ENCODE measurements around the gene USP49.

USP49 gene

DNA sequence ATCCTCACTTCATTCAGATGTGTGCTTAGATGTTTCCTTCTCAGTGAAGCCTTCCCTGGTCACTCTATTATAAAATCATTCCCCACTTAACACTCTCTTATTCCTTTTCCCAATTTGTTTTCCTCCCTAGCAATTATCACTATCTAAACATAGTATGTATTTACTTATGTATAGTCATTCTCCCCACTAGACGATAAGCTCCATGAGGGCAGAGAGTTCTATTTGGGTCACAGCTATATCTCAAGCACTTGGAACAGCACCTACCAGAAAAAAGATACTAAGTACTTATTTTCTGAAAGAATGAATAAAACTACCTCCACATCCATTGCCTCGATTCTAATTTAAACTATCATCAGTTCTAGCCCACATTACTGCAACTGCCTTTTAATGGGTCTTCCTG, 36.5 kb downstream of the USP49 start:
- no peaks in the 10 kb centered on the region for H3K9me3 ChIP-seq (ENCODE audit: low read length)
- H3K27me3 ChIP-seq (ENCODE audit: control insufficient read depth in 1 of 2, insufficient read depth in 2 of 2, low read length in 2 of 2): no peaks in the 10 kb centered on the region
- H3K4me1 ChIP-seq (ENCODE audit: insufficient read depth, low read length): no peaks in the 10 kb centered on the region
- H3K27ac ChIP-seq (ENCODE audit: low read depth, low read length): no peak overlapping the region
- no peak overlapping the region for H3K4me3 ChIP-seq (ENCODE audit: low read depth in 1 of 2, low read length in 2 of 2)
- no peak overlapping the region for H3K9ac ChIP-seq (ENCODE audit: low read length)
- H3K36me3 ChIP-seq (ENCODE audit: insufficient read depth, low read length): no peaks in the 10 kb centered on the region

DNA sequence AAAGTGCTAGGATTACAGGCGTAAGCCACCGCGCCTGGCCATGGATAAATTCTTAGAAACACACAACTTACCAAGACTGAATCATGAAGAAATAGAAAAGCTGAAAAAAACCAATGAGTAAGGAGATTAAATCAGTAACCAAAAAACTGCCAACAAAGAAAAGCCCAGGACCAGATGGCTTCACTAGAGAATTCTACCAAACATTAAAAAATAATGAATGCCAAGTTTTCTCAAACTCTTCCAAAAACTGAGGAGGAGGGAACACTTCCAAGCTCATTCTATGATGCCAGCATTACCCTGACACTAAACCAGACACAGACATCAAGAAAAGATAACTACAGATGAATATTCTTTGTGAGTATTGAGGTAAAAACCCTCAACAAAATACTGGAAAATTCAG, 44.3 kb downstream of the USP49 start:
- Histone ChIP-seq H3K4me3 (ENCODE audit: low read depth in 1 of 2, low read length in 2 of 2) (no peak overlapping the region), H3K4me1 (ENCODE audit: insufficient read depth, low read length) (peaks cover 3% of the 10 kb centered on the region), H3K9ac (ENCODE audit: low read length) (no peak overlapping the region), H3K9me3 (ENCODE audit: low read length) (no peaks in the 10 kb centered on the region), H3K36me3 (ENCODE audit: insufficient read depth, low read length) (no peaks in the 10 kb centered on the region), H3K27me3 (ENCODE audit: control insufficient read depth in 1 of 2, insufficient read depth in 2 of 2, low read length in 2 of 2) (no peaks in the 10 kb centered on the region), H3K27ac (ENCODE audit: low read depth, low read length) (no peak overlapping the region)

DNA sequence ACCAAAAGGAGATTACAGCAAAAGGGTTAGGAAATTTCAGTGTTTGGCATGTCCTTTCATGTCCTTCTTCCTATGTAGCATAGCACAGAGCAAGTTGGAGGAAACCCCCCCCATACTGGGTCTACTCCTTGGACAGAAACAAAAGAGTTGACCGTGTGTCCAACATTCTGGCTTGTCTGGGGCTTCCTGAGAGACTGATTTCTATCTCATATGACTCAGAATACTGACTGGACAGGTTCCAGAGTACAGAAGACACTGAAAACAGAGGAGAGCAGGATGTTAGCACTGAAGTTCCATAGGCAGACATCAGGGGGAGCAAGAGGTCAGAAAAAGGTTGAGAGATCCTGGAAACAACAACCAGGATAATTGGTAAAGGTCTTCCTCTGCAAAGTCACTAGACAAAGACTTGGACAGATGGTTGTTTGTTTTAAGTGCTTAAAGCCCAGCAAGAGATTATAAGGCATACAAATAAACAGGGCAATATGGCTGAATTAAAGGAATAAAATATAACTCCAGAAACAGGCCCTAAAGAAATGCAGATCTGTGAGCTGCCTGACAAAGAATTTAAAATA, 48.4 kb downstream of the USP49 start:
- Histone ChIP-seq H3K27me3 (ENCODE audit: control insufficient read depth in 1 of 2, insufficient read depth in 2 of 2, low read length in 2 of 2) (no peaks in the 10 kb centered on the region), H3K4me3 (ENCODE audit: low read depth in 1 of 2, low read length in 2 of 2) (no peak overlapping the region), H3K9me3 (ENCODE audit: low read length) (no peaks in the 10 kb centered on the region), H3K27ac (ENCODE audit: low read depth, low read length) (peak overlapping the region; percentile 35), H3K9ac (ENCODE audit: low read length) (no peak overlapping the region), H3K4me1 (ENCODE audit: insufficient read depth, low read length) (peaks cover 3% of the 10 kb centered on the region), H3K36me3 (ENCODE audit: insufficient read depth, low read length) (no peaks in the 10 kb centered on the region)

DNA sequence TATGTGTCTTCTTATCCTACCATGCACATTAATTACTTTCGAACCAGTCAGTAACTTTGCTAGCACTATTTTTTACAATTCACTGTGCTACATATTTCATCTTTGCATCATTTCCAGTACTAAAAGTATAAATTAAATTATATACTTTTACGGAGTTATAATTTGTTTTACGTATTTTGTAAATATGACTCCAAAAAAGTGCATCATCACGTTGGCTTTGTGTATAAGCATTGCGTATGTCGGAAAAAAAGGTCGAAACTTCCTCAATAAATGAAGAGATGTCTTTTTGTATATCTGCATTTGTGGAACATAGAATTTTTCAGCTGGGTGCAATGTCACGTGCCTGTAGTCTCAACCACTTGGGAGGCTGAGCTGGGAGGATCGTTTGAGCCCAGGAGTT, 52.0 kb downstream of the USP49 start:
- H3K4me1 ChIP-seq (ENCODE audit: insufficient read depth, low read length): peaks cover 3% of the 10 kb centered on the region
- H3K4me3 ChIP-seq (ENCODE audit: low read depth in 1 of 2, low read length in 2 of 2): no peak overlapping the region
- H3K36me3 ChIP-seq (ENCODE audit: insufficient read depth, low read length): no peaks in the 10 kb centered on the region
- H3K27me3 ChIP-seq (ENCODE audit: control insufficient read depth in 1 of 2, insufficient read depth in 2 of 2, low read length in 2 of 2): no peaks in the 10 kb centered on the region
- no peaks in the 10 kb centered on the region for H3K9me3 ChIP-seq (ENCODE audit: low read length)
- no peak overlapping the region for H3K27ac ChIP-seq (ENCODE audit: low read depth, low read length)
- H3K9ac ChIP-seq (ENCODE audit: low read length): no peak overlapping the region

DNA sequence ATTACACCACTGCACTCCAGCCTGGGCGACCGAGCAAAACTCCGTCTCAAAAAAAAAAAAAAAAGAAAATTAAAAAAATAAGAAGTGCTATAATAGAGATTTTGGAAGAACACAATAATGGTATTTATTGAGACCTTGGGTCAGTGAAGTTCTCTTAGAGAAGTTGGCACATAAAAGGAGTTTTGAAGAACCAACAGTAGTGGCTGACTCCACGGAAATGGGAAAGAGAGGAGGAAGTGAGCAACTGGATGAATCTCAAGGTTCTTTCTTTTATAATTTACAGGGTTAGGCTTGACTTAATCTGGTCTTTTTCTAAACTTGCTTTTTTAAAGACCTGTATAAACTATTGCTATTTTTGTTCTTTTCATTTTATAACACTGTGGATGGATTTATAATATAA, 54.8 kb downstream of the USP49 start:
- Histone ChIP-seq H3K9me3 (ENCODE audit: low read length) (no peaks in the 10 kb centered on the region), H3K27me3 (ENCODE audit: control insufficient read depth in 1 of 2, insufficient read depth in 2 of 2, low read length in 2 of 2) (no peaks in the 10 kb centered on the region), H3K4me1 (ENCODE audit: insufficient read depth, low read length) (no peaks in the 10 kb centered on the region), H3K9ac (ENCODE audit: low read length) (no peak overlapping the region), H3K27ac (ENCODE audit: low read depth, low read length) (no peak overlapping the region), H3K36me3 (ENCODE audit: insufficient read depth, low read length) (no peaks in the 10 kb centered on the region), H3K4me3 (ENCODE audit: low read depth in 1 of 2, low read length in 2 of 2) (no peak overlapping the region)

DNA sequence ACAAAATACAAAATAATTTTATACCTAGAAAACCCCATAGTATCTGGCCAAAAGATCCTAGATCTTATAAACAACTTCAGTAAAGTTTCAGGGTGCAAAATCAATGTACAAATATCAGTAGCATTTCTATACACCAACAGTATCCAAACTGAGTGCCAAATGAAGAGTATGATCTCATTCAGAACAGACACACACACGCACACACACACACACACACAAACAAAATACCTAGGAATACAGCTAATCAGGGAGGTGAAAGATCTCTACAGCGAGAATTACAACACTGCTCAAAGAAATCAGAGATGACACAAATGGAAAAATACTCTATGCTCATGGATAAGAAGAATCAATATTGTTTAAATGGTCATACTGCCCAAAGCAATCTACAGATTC, 58.5 kb downstream of the USP49 start:
- Histone ChIP-seq H3K27me3 (ENCODE audit: control insufficient read depth in 1 of 2, insufficient read depth in 2 of 2, low read length in 2 of 2) (no peaks in the 10 kb centered on the region), H3K4me3 (ENCODE audit: low read depth in 1 of 2, low read length in 2 of 2) (no peak overlapping the region), H3K9ac (ENCODE audit: low read length) (no peak overlapping the region), H3K9me3 (ENCODE audit: low read length) (no peaks in the 10 kb centered on the region), H3K4me1 (ENCODE audit: insufficient read depth, low read length) (no peaks in the 10 kb centered on the region), H3K27ac (ENCODE audit: low read depth, low read length) (no peak overlapping the region), H3K36me3 (ENCODE audit: insufficient read depth, low read length) (no peaks in the 10 kb centered on the region)

DNA sequence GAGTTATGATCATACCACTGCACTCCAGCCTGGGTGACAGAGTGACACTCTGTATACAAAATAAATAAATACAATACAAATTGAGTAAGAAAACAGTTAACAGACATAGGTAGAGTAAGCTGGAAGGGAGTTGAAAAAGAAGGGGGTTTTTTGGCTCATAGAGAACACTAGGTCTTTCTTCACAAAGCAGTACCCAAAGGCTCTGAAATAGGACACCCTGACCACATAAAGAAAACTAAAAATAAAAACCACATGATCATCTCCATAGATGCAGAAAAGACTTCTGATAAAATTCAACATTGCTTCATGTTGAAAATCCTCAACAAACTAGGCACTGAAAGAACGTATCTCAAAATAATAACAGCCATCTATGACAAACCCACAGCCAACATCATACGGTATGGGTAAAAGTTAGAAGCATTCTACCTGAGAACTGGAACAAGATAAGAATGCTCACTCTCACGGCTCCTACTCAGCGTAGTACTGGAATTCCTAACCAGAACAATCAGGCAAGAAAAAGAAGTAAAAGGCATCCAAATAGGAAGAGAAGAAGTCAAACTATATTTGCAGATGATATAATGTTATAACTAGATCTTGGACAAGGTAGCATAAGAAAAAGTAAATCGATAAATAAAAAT, 59.0 kb downstream of the USP49 start:
- no peak overlapping the region for H3K9ac ChIP-seq (ENCODE audit: low read length)
- H3K4me1 ChIP-seq (ENCODE audit: insufficient read depth, low read length): no peaks in the 10 kb centered on the region
- H3K27me3 ChIP-seq (ENCODE audit: control insufficient read depth in 1 of 2, insufficient read depth in 2 of 2, low read length in 2 of 2): no peaks in the 10 kb centered on the region
- H3K9me3 ChIP-seq (ENCODE audit: low read length): no peaks in the 10 kb centered on the region
- H3K4me3 ChIP-seq (ENCODE audit: low read depth in 1 of 2, low read length in 2 of 2): no peak overlapping the region
- no peaks in the 10 kb centered on the region for H3K36me3 ChIP-seq (ENCODE audit: insufficient read depth, low read length)
- H3K27ac ChIP-seq (ENCODE audit: low read depth, low read length): no peak overlapping the region

DNA sequence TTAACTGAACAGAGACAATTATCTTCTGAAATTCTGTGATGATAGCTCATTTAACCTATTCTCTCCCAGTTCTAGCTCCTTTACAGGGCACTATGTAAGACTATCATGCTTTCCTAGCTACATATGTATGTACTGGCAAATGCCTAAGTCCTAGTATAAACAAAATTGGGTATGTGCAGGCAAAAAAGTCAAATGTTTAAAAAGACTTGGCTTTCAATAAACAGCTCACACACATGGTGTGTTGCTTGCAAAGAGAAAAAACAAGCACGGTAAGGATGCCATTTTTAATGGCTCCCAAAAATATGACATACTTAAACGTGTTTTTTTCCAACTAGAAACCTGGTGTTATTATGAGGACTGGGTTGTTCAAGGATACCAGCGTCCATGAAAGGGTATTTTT, 62.9 kb downstream of the USP49 start:
- Histone ChIP-seq H3K27ac (ENCODE audit: low read depth, low read length) (no peak overlapping the region), H3K27me3 (ENCODE audit: control insufficient read depth in 1 of 2, insufficient read depth in 2 of 2, low read length in 2 of 2) (no peaks in the 10 kb centered on the region), H3K36me3 (ENCODE audit: insufficient read depth, low read length) (no peaks in the 10 kb centered on the region), H3K4me3 (ENCODE audit: low read depth in 1 of 2, low read length in 2 of 2) (no peak overlapping the region), H3K9ac (ENCODE audit: low read length) (no peak overlapping the region), H3K4me1 (ENCODE audit: insufficient read depth, low read length) (no peaks in the 10 kb centered on the region), H3K9me3 (ENCODE audit: low read length) (no peaks in the 10 kb centered on the region)

DNA sequence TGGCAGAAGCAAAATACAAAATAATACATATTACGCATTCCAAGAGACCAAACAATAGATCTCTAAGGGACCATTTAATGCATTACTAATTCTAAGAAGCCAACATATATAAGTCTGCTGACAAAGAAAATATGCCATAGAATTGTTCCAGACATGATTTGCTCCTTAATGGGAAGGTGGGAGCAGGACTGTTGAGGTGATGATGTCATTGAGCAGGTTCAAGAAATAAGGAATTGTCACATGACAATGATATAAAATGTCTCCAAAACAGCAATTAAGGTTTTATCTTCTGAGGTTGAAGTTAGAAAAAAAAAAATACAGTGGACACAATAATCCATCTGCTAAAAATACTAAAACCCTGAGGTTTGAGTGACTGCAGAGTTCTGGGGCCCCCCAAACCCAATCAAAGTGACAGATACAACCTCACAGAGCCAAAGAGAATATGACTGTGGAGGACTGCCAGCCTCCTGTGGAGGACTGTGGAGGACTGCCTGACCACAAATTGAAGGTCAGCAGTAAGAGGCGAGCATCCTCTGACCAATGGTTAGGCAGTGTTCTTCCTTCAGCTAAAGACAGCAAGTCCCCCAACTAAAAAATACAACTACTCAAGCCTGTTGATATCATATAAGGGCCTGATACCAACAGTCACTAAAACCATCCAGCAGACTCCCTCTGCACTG, 68.7 kb downstream of the USP49 start:
- Histone ChIP-seq H3K9me3 (ENCODE audit: low read length) (no peaks in the 10 kb centered on the region), H3K4me3 (ENCODE audit: low read depth in 1 of 2, low read length in 2 of 2) (no peak overlapping the region), H3K27me3 (ENCODE audit: control insufficient read depth in 1 of 2, insufficient read depth in 2 of 2, low read length in 2 of 2) (no peaks in the 10 kb centered on the region), H3K36me3 (ENCODE audit: insufficient read depth, low read length) (no peaks in the 10 kb centered on the region), H3K9ac (ENCODE audit: low read length) (no peak overlapping the region), H3K27ac (ENCODE audit: low read depth, low read length) (no peak overlapping the region), H3K4me1 (ENCODE audit: insufficient read depth, low read length) (no peaks in the 10 kb centered on the region)

DNA sequence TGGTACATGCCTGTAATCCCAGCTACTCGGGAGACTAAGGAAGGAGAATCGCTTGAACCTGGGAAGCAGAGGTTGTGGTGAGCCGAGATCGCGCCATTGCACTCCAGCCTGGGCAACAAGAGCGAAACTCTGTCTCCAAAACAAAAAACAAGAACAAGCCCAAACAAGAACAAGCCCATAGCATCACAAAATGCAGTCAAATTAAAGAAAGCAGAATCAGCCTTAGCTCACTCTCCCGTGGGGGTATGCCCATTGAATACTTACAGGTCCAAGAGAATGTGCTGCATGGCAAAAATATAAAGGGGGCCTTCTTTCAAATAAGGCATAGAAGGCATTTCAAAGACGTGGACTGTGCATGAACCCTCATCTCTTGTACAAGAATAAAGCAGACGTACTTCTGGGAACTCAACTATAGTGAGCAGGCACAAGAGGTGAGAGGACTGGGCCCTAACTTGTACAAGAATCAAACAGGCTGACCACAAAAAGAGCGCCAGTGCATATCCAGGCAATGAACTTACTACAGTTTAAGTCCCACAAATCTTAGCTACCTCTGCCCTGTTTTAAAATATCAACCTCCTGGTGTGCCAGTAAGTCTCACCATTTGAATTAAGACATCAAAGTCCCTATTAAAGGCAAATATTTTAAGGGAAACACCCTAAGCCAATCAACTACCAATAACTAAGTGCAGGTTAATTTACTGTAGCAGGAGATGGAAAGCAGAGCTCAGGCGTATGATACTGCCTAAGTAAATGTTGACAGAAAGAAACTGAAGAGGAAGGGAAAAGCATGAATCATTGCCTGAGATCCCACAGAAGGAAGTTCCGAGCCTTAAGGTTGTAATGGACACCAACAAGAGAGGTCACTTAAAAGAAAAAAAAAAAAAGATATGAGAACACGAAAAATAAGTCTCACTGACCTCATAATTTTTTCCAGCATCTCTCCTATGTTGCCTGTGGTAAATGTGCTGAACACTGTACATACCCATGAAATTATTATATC, 70.3 kb downstream of the USP49 start:
- no peaks in the 10 kb centered on the region for H3K9me3 ChIP-seq (ENCODE audit: low read length)
- H3K27me3 ChIP-seq (ENCODE audit: control insufficient read depth in 1 of 2, insufficient read depth in 2 of 2, low read length in 2 of 2): no peaks in the 10 kb centered on the region
- H3K27ac ChIP-seq (ENCODE audit: low read depth, low read length): no peak overlapping the region
- no peaks in the 10 kb centered on the region for H3K4me1 ChIP-seq (ENCODE audit: insufficient read depth, low read length)
- no peaks in the 10 kb centered on the region for H3K36me3 ChIP-seq (ENCODE audit: insufficient read depth, low read length)
- no peak overlapping the region for H3K4me3 ChIP-seq (ENCODE audit: low read depth in 1 of 2, low read length in 2 of 2)
- no peak overlapping the region for H3K9ac ChIP-seq (ENCODE audit: low read length)

DNA sequence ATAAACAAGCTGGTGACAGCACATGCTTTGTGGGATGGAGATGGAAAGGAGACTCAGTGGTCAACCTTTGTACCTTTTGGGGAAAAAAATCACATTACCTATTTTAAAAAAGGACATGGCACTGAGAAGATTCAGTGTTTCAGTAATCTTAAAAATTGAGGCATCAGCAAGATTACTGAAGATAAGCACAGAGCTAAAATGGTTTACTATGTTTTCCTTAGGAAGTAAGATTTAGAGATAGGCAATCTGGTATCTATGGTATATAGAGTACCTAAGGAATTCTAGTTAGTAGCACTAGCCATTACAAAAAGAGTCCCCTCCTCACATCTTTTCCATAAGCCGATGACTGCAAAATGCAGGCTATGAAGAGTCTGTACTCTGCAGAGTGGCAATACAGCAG, 72.0 kb downstream of the USP49 start:
- Histone ChIP-seq H3K27ac (ENCODE audit: low read depth, low read length) (no peak overlapping the region), H3K9ac (ENCODE audit: low read length) (no peak overlapping the region), H3K4me3 (ENCODE audit: low read depth in 1 of 2, low read length in 2 of 2) (no peak overlapping the region), H3K36me3 (ENCODE audit: insufficient read depth, low read length) (no peaks in the 10 kb centered on the region), H3K27me3 (ENCODE audit: control insufficient read depth in 1 of 2, insufficient read depth in 2 of 2, low read length in 2 of 2) (no peaks in the 10 kb centered on the region), H3K4me1 (ENCODE audit: insufficient read depth, low read length) (no peaks in the 10 kb centered on the region), H3K9me3 (ENCODE audit: low read length) (no peaks in the 10 kb centered on the region)

All from muscle layer of colon (tissue), 2 donors.